ENCODE data around the gene E2F2.

GRCh38 chr1:23459338-23459757 lies 71.7 kb downstream of the E2F2 start:
- TF ChIP-seq, protein P1, sequence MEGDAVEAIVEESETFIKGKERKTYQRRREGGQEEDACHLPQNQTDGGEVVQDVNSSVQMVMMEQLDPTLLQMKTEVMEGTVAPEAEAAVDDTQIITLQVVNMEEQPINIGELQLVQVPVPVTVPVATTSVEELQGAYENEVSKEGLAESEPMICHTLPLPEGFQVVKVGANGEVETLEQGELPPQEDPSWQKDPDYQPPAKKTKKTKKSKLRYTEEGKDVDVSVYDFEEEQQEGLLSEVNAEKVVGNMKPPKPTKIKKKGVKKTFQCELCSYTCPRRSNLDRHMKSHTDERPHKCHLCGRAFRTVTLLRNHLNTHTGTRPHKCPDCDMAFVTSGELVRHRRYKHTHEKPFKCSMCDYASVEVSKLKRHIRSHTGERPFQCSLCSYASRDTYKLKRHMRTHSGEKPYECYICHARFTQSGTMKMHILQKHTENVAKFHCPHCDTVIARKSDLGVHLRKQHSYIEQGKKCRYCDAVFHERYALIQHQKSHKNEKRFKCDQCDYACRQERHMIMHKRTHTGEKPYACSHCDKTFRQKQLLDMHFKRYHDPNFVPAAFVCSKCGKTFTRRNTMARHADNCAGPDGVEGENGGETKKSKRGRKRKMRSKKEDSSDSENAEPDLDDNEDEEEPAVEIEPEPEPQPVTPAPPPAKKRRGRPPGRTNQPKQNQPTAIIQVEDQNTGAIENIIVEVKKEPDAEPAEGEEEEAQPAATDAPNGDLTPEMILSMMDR (IDR thresholded peaks at IDR 0.05), result no peak
- no peak for TF ChIP-seq POLR2A (IDR thresholded peaks at IDR 0.05)

Measured in thyroid gland (tissue), 4 donors.